ENCODE measurements around the gene ORAI3.

Gene ORAI3

GRCh38 chr16:30903002-30903401 is 45.9 kb upstream of the ORAI3 start:
- DNase-seq (ENCODE audit: low read depth, low spot score), result no peak
- in situ Hi-C loops (cut with HindIII; ENCODE audit: low sequenced_read_pairs), result no loop called here
- H3K4me3 ChIP-seq (ENCODE audit: low read depth, low read length), result no peak overlapping the region

GRCh38 chr16:30903596-30903995 is 45.3 kb upstream of the ORAI3 start:
- in situ Hi-C loops (cut with HindIII; ENCODE audit: low sequenced_read_pairs), result no loop called here
- no peak for TF ChIP-seq CTCF (IDR thresholded peaks at IDR 0.05; ENCODE audit: low read depth, low read length)
- DNase-seq (ENCODE audit: low read depth, low spot score), result no peak
- no peak overlapping the region for H3K4me3 ChIP-seq (ENCODE audit: low read depth, low read length)

More at GRCh38 chr16:30903002-30903401, 45.9 kb upstream of the ORAI3 start:
- TF ChIP-seq CTCF (IDR thresholded peaks at IDR 0.05; ENCODE audit: low read depth, low read length), result no peak

GRCh38 chr16:30904114-30904780 is 44.6 kb upstream of the ORAI3 start:
- in situ Hi-C loops (cut with HindIII; ENCODE audit: low sequenced_read_pairs), result no loop called here
- no peak for TF ChIP-seq CTCF (IDR thresholded peaks at IDR 0.05; ENCODE audit: low read depth, low read length)
- DNase-seq (ENCODE audit: low read depth, low spot score), result no peak
- no peak overlapping the region for H3K4me3 ChIP-seq (ENCODE audit: low read depth, low read length)

GRCh38 chr16:30907064-30907463 is 41.8 kb upstream of the ORAI3 start:
- no peak for TF ChIP-seq CTCF (IDR thresholded peaks at IDR 0.05; ENCODE audit: low read depth, low read length)
- H3K4me3 ChIP-seq (ENCODE audit: low read depth, low read length), result no peak overlapping the region
- DNase-seq (ENCODE audit: low read depth, low spot score), result no peak
- in situ Hi-C loops (cut with HindIII; ENCODE audit: low sequenced_read_pairs), result no loop called here

- in situ Hi-C loops (cut with HindIII; ENCODE audit: low sequenced_read_pairs), result no loop called here
- TF ChIP-seq CTCF (IDR thresholded peaks at IDR 0.05; ENCODE audit: low read depth, low read length), result no peak
- H3K4me3 ChIP-seq (ENCODE audit: low read depth, low read length), result no peak overlapping the region
- no peak for DNase-seq (ENCODE audit: low read depth, low spot score)
Observed at GRCh38 chr16:30910427-30911029, 38.3 kb upstream of the ORAI3 start.

GRCh38 chr16:30912794-30913412 is 36.0 kb upstream of the ORAI3 start:
- no peak for DNase-seq (ENCODE audit: low read depth, low spot score)
- H3K4me3 ChIP-seq (ENCODE audit: low read depth, low read length), result no peak overlapping the region
- no peak for TF ChIP-seq CTCF (IDR thresholded peaks at IDR 0.05; ENCODE audit: low read depth, low read length)
- in situ Hi-C loops (cut with HindIII; ENCODE audit: low sequenced_read_pairs), result no loop called here
